DND-41 (cell line): Measurements from ENCODE around the gene LARP4B.

Source experiments
- ATAC-seq: fragments of 200-7000 bp; cut with Tn5 transposase; 3 replicates; pipeline ENCODE4 v1.9.1; 2021; ENCODE audit warnings: low read depth; ENCODE audit not compliant: insufficient read depth
- DNase-seq: peaks from one replicate; pipeline ENCODE4 v3.0.0-alpha.2; 2020
- H2AFZ ChIP-seq: 2 replicates; pipeline ENCODE4 v1.6.0; 2012; ENCODE audit warnings: low read depth, low read length
- H3K27ac ChIP-seq: 2 replicates; pipeline ENCODE4 v1.5.1; 2012; ENCODE audit warnings: low read length, inconsistent platforms
- H3K27me3 ChIP-seq: fragments of 200-600 bp; sonication (generic); 2 replicates; pipeline ENCODE4 v1.6.0; 2012; ENCODE audit warnings: low read length, mild to moderate bottlenecking, inconsistent platforms; ENCODE audit not compliant: insufficient read depth, poor library complexity
- H3K36me3 ChIP-seq: 2 replicates; pipeline ENCODE4 v1.5.1; 2012; ENCODE audit warnings: low read length, inconsistent platforms; ENCODE audit not compliant: insufficient read depth
- H3K4me1 ChIP-seq: 2 replicates; pipeline ENCODE4 v1.5.1; 2012; ENCODE audit warnings: mild to moderate bottlenecking, low read length; ENCODE audit not compliant: insufficient read depth
- H3K4me2 ChIP-seq: 2 replicates; pipeline ENCODE4 v1.6.0; 2012; ENCODE audit warnings: mild to moderate bottlenecking, moderate library complexity, low read length, inconsistent platforms; ENCODE audit not compliant: insufficient read depth
- H3K4me3 ChIP-seq, 2 experiments: fragments of 200-600 bp in 1 of 2; shearing (Covaris generic) in 1 of 2; 2 replicates each; pipeline ENCODE4 v1.5.1; 2012 to 2016; ENCODE audit warnings: inconsistent platforms in 2 of 2, low read length in 2 of 2, mild to moderate bottlenecking in 2 of 2, low read depth in 1 of 2, moderate library complexity in 1 of 2
- H3K79me2 ChIP-seq: 2 replicates; pipeline ENCODE4 v1.6.0; 2012; ENCODE audit warnings: low read length, inconsistent platforms; ENCODE audit not compliant: insufficient read depth
- H3K9ac ChIP-seq: 2 replicates; pipeline ENCODE4 v1.6.0; 2012; ENCODE audit warnings: low read depth, mild to moderate bottlenecking, inconsistent platforms, low read length, moderate library complexity
- H3K9me3 ChIP-seq: 2 replicates; pipeline ENCODE4 v1.5.1; 2012; ENCODE audit warnings: low read length, moderate library complexity, mild to moderate bottlenecking, inconsistent platforms; ENCODE audit not compliant: insufficient read depth, severe bottlenecking
- H4K20me1 ChIP-seq: 2 replicates; pipeline ENCODE4 v1.6.0; 2012; ENCODE audit warnings: low read length; ENCODE audit not compliant: insufficient read depth
- CTCF ChIP-seq: IDR thresholded peaks from 2 replicates; pipeline ENCODE4 v1.5.1; 2012; ENCODE audit warnings: borderline replicate concordance, low read length, moderate library complexity, mild to moderate bottlenecking; ENCODE audit not compliant: poor library complexity, severe bottlenecking; ENCODE audit errors: extremely low read depth
- EZH2 ChIP-seq: IDR thresholded peaks from 3 replicates; pipeline ENCODE4 v1.6.1; 2012; ENCODE audit warnings: borderline replicate concordance, low read depth, mild to moderate bottlenecking, moderate library complexity, low read length, inconsistent platforms; ENCODE audit not compliant: severe bottlenecking

The LARP4B gene

DNA sequence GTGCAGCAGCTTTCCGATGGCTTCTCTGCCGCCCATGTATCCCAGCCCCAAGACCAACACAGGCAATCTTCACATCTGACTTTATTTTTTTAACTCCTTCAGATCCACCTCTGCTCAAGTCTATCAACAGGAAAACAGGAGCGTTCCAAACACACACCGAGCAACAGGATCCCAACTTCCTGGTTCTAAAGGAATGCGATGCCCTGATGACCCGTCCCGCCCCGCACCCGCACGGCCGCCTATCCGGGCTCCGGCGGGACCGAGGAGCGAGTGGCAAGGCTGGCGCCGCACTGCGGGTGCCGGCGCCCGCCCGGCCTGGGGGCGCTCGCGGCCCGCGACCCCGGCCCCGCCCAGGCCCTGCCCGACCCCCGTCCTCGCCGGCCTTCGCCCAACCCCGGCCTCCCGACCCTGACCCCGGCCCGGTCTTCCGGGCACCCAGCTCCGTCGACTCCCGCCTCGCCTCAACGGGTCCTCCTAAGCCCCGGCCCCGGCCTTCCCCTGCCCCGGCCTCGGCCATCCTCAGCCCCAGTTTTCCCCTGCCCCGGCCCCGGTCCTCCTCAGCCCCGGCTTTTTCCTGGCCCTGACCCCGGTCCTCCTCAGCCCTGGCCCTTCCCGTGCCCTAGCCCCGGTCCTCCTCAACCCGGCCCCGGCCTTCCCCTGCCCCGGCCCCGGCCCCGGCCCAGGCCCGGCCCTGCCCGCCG, 730 bp downstream of the LARP4B start:
- Histone ChIP-seq H2AFZ (peak overlapping the region; percentile 46; the same call in 1 of the 2 replicates), H3K4me2 (peak overlapping the region; percentile 67), H3K9ac (peak overlapping the region; percentile 79), H3K27me3 (no peaks in the 10 kb centered on the region), H3K36me3 (peaks cover 22% of the 10 kb centered on the region), H3K9me3 (no peaks in the 10 kb centered on the region), H3K4me1 (peaks cover 47% of the 10 kb centered on the region), H3K79me2 (peaks cover 64% of the 10 kb centered on the region), H3K27ac (peak overlapping the region; percentile 70), H3K4me3 (peak overlapping the region; percentile 67 to 72; a peak in 3 of 4 replicates), H4K20me1 (peaks cover 50% of the 10 kb centered on the region)
- DNase-seq = peak; percentile 33
- peak; percentile 5; the same call in 2 of the 3 replicates for ATAC-seq
- TF ChIP-seq EZH2 = no peak
- TF ChIP-seq CTCF = peak; percentile 23

- Histone ChIP-seq H4K20me1 (peaks cover 57% of the 10 kb centered on the region), H3K27ac (peak overlapping the region; percentile 70), H3K79me2 (peaks cover 71% of the 10 kb centered on the region)
These were observed 1.4 kb downstream of the LARP4B start for GRCh38 chr10:929960-930624.

DNA sequence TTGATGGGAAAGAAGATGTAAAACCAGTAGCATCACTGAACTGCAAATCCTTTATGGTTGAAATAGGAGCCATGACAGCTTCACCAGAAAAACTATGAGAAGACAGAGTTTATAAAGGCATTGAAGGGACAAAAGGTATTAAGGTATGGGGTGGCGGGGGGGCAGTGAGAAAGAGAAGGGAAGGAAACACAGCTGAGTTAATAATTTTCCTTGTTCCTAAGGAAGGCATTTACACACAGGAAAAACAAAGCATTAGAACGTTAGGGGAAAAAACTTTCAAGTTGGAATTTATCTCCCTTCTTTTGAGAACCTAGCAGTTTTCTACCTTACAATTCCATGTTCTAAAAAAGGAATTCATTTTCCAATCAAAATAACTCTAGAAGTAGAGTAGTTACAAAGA, 4.4 kb downstream of the LARP4B start:
- Histone ChIP-seq H3K4me1 (peaks cover 30% of the 10 kb centered on the region), H2AFZ (no peak overlapping the region), H3K27me3 (no peaks in the 10 kb centered on the region), H3K27ac (no peak overlapping the region), H3K79me2 (peaks cover 96% of the 10 kb centered on the region), H4K20me1 (peaks cover 82% of the 10 kb centered on the region), H3K9me3 (no peaks in the 10 kb centered on the region), H3K4me2 (no peak overlapping the region), H3K9ac (no peak overlapping the region), H3K36me3 (peaks cover 40% of the 10 kb centered on the region), H3K4me3 (no peak overlapping the region)
- ATAC-seq = no peak
- no peak for DNase-seq
- TF ChIP-seq EZH2 = no peak
- TF ChIP-seq CTCF = no peak

More at GRCh38 chr10:929960-930624, 1.4 kb downstream of the LARP4B start:
- no peak for TF ChIP-seq EZH2
- TF ChIP-seq CTCF = no peak
- peaks cover 47% of the 10 kb centered on the region for H3K4me1 ChIP-seq
- no peak for DNase-seq
- no peak for ATAC-seq
- H3K9ac ChIP-seq = peak overlapping the region; percentile 79
- peak overlapping the region; percentile 67 to 72; a peak in 3 of 4 replicates for H3K4me3 ChIP-seq
- H3K36me3 ChIP-seq = peaks cover 23% of the 10 kb centered on the region
- H3K4me2 ChIP-seq = peak overlapping the region; percentile 67
- H3K9me3 ChIP-seq = no peaks in the 10 kb centered on the region
- H2AFZ ChIP-seq = no peak overlapping the region
- H3K27me3 ChIP-seq = no peaks in the 10 kb centered on the region
